IMR-90 (cell line): ENCODE data around the gene LRIG1. TPM values are rescaled to one million over a fixed set of nuclear protein-coding genes. Genes with fewer than 3 reads are reported as not detected.

Source experiments
- ATAC-seq: fragments of 200-7000 bp; cut with Tn5 transposase; 2 replicates; pipeline ENCODE4 v1.9.1; 2020; ENCODE audit warnings: low read depth, mild to moderate bottlenecking, moderate library complexity
- BruUV-seq: library from RNA; stranded (reverse); fragments of 400-500 nt; replicated peaks from 2 replicates; lab custom pipeline; 2021; lab: Mats Ljungman, UMichigan
- CTCF ChIA-PET: fragments of 300-600 bp; formaldehyde crosslinking; extraction: SDS; loops from one replicate; lab custom pipeline; 2021; ENCODE audit warnings: antibody characterized with exemption; lab: Yijun Ruan, JAX
- POLR2A ChIA-PET: fragments of 300-600 bp; sonication (Branson Sonifier 250); formaldehyde crosslinking; loops from one replicate; lab custom pipeline; 2022; ENCODE audit warnings: antibody characterized with exemption; ENCODE audit not compliant: unreplicated experiment; lab: Charles Lee
- DNase-seq: peaks from one replicate; pipeline ENCODE4 v3.0.0; 2013
- H2AFZ ChIP-seq: replicated peaks from 2 replicates; pipeline ENCODE3; 2013; ENCODE audit warnings: low read length, mild to moderate bottlenecking; ENCODE audit not compliant: poor library complexity
- H2AK5ac ChIP-seq: 2 replicates; pipeline ENCODE4 v1.6.1; 2013; ENCODE audit warnings: low read depth, low read length, inconsistent platforms
- H2AK9ac ChIP-seq: replicated peaks from 2 replicates; pipeline ENCODE3; 2013; ENCODE audit warnings: mild to moderate bottlenecking, low read depth, low read length, moderate library complexity; ENCODE audit not compliant: poor library complexity
- H2BK120ac ChIP-seq: 2 replicates; pipeline ENCODE4 v1.6.1; 2013; ENCODE audit warnings: low read depth, low read length, inconsistent platforms
- H2BK15ac ChIP-seq: 3 replicates; pipeline ENCODE4 v1.6.1; 2013; ENCODE audit warnings: low read depth, low read length, inconsistent platforms
- H2BK20ac ChIP-seq: 2 replicates; pipeline ENCODE4 v1.6.1; 2013; ENCODE audit warnings: low read depth, mild to moderate bottlenecking, inconsistent platforms, low read length, moderate library complexity
- H2BK5ac ChIP-seq: 2 replicates; pipeline ENCODE4 v1.6.1; 2013; ENCODE audit warnings: mild to moderate bottlenecking, low read depth, low read length, inconsistent platforms; ENCODE audit not compliant: poor library complexity, severe bottlenecking
- H3K14ac ChIP-seq: replicated peaks from 2 replicates; pipeline ENCODE4 v1.6.1; 2013; ENCODE audit warnings: low read depth, low read length, inconsistent platforms
- H3K18ac ChIP-seq: 2 replicates; pipeline ENCODE4 v1.6.1; 2013; ENCODE audit warnings: low read depth, low read length, control low read depth
- H3K23ac ChIP-seq: 2 replicates; pipeline ENCODE4 v1.6.1; 2013; ENCODE audit warnings: low read depth, low read length, inconsistent platforms
- H3K27ac ChIP-seq: 2 replicates; pipeline ENCODE4 v1.5.1; 2013; ENCODE audit warnings: mild to moderate bottlenecking, control low read depth, low read length; ENCODE audit not compliant: insufficient read depth
- H3K27me3 ChIP-seq: 2 replicates; pipeline ENCODE4 v1.6.1; 2013; ENCODE audit warnings: low read length; ENCODE audit not compliant: control insufficient read depth, insufficient read depth
- H3K36me3 ChIP-seq: 2 replicates; pipeline ENCODE4 v1.6.1; 2013; ENCODE audit warnings: low read length, mixed read lengths; ENCODE audit not compliant: control insufficient read depth, insufficient read depth
- H3K4ac ChIP-seq: 2 replicates; pipeline ENCODE4 v1.6.1; 2013; ENCODE audit warnings: low read depth, low read length, inconsistent platforms
- H3K4me1 ChIP-seq: 2 replicates; pipeline ENCODE4 v1.6.1; 2013; ENCODE audit warnings: low read length, mixed read lengths; ENCODE audit not compliant: control insufficient read depth, insufficient read depth
- H3K4me2 ChIP-seq: 2 replicates; pipeline ENCODE4 v1.6.1; 2013; ENCODE audit warnings: low read depth, mild to moderate bottlenecking, control low read depth, low read length, moderate library complexity
- H3K4me3 ChIP-seq: 2 replicates; pipeline ENCODE4 v1.5.1; 2013; ENCODE audit warnings: low read depth, mild to moderate bottlenecking, control low read depth, low read length, moderate library complexity; ENCODE audit not compliant: insufficient read depth
- H3K56ac ChIP-seq: 2 replicates; pipeline ENCODE4 v1.6.1; 2013; ENCODE audit warnings: low read length, inconsistent platforms; ENCODE audit not compliant: insufficient read depth; ENCODE audit errors: extremely low read depth
- H3K79me1 ChIP-seq, 2 experiments: 2 replicates each; pipeline ENCODE4 v1.6.1; 2013; ENCODE audit warnings: low read length in 2 of 2, inconsistent platforms in 1 of 2, low read depth in 1 of 2
- H3K9ac ChIP-seq: 2 replicates; pipeline ENCODE4 v1.6.1; 2013; ENCODE audit warnings: low read depth, low read length, control low read depth
- H3K9me1 ChIP-seq: 2 replicates; pipeline ENCODE4 v1.6.1; 2013; ENCODE audit warnings: low read length, inconsistent platforms; ENCODE audit not compliant: insufficient read depth
- H3K9me3 ChIP-seq: 2 replicates; pipeline ENCODE4 v1.6.1; 2013; ENCODE audit warnings: low read length; ENCODE audit not compliant: control insufficient read depth, insufficient read depth
- H4K20me1 ChIP-seq: 2 replicates; pipeline ENCODE4 v1.6.1; 2013; ENCODE audit warnings: low read length, inconsistent platforms; ENCODE audit not compliant: insufficient read depth
- H4K5ac ChIP-seq: 2 replicates; pipeline ENCODE4 v1.6.1; 2013; ENCODE audit warnings: mild to moderate bottlenecking, low read depth, low read length, control low read depth
- H4K8ac ChIP-seq, 2 experiments: 2 replicates each; pipeline ENCODE4 v1.6.1; 2013; ENCODE audit warnings: low read depth in 2 of 2, low read length in 2 of 2, control low read depth in 1 of 2, inconsistent platforms in 1 of 2
- H4K91ac ChIP-seq: 2 replicates; pipeline ENCODE4 v1.6.1; 2013; ENCODE audit warnings: low read depth, low read length, inconsistent platforms; ENCODE audit not compliant: insufficient read depth
- BHLHE40 ChIP-seq: fragments of 150-350 bp; IDR thresholded peaks from 2 replicates; pipeline ENCODE4 v1.6.1; 2016; ENCODE audit warnings: mild to moderate bottlenecking, low read depth, low read length
- CHD1 ChIP-seq: IDR thresholded peaks from 2 replicates; pipeline ENCODE4 v1.6.1; 2012; ENCODE audit warnings: low read depth, low read length, improper control_type of control experiment
- CTCF ChIP-seq: conservative IDR thresholded peaks from 2 replicates; pipeline ENCODE4 v1.5.1; 2012; ENCODE audit warnings: mild to moderate bottlenecking, low read depth, low read length, improper control_type of control experiment
- ELK1 ChIP-seq: fragments of 150-350 bp; IDR thresholded peaks from 2 replicates; pipeline ENCODE4 v1.6.1; 2016; ENCODE audit warnings: low read depth, mild to moderate bottlenecking, low read length, moderate library complexity, borderline replicate concordance
- FOS ChIP-seq: fragments of 150-350 bp; IDR thresholded peaks from 2 replicates; pipeline ENCODE4 v1.6.1; 2016; ENCODE audit warnings: low read depth, low read length
- MAFK ChIP-seq: IDR thresholded peaks from 2 replicates; pipeline ENCODE4 v1.6.1; 2012; ENCODE audit warnings: low read depth, low read length, improper control_type of control experiment
- MAZ ChIP-seq: IDR thresholded peaks from 2 replicates; pipeline ENCODE4 v1.6.1; 2012; ENCODE audit warnings: low read depth, mild to moderate bottlenecking, low read length, improper control_type of control experiment, moderate library complexity, borderline replicate concordance
- NFE2L2 ChIP-seq: fragments of 150-350 bp; IDR thresholded peaks from 2 replicates; pipeline ENCODE4 v1.6.1; 2016; ENCODE audit warnings: low read depth, mild to moderate bottlenecking, low read length
- RAD21 ChIP-seq: IDR thresholded peaks from 2 replicates; pipeline ENCODE4 v1.6.1; 2012; ENCODE audit warnings: low read length, improper control_type of control experiment
- RCOR1 ChIP-seq: IDR thresholded peaks from 2 replicates; pipeline ENCODE4 v1.6.1; 2012; ENCODE audit warnings: mild to moderate bottlenecking, low read length, improper control_type of control experiment; ENCODE audit not compliant: insufficient replicate concordance
- SMC3 ChIP-seq: fragments of 150-350 bp; IDR thresholded peaks from 2 replicates; pipeline ENCODE4 v1.6.1; 2016; ENCODE audit warnings: low read depth, mild to moderate bottlenecking, antibody characterized with exemption, low read length, moderate library complexity
- USF2 ChIP-seq: fragments of 150-350 bp; IDR thresholded peaks from 2 replicates; pipeline ENCODE4 v1.6.1; 2017; ENCODE audit warnings: mild to moderate bottlenecking, antibody characterized with exemption, low read length, low read depth
- WGBS, 2 experiments: methylation state at CpG; one replicate each; pipeline versions ENCODE4 v1.1.5 to v1.1.7; 2013; ENCODE audit warnings: missing lambda C conversion rate in 2 of 2; ENCODE audit not compliant: insufficient read length in 1 of 2; ENCODE audit errors: extremely low coverage in 2 of 2; 5-methylcytosine and 5-hydroxymethylcytosine counted together
- dilution Hi-C: fragments of 300-500 bp; cut with HindIII; formaldehyde crosslinking; loops from one replicate; pipeline ENCODE4 v1.14.3; 2018; ENCODE audit warnings: low sequenced_read_pairs; ENCODE audit not compliant: unreplicated experiment
- in situ Hi-C: fragments of 300-500 bp; cut with MboI; formaldehyde crosslinking; loops from 3 replicates; pipeline ENCODE4 v1.14.3; 2019; ENCODE audit warnings: low sequenced_read_pairs, inconsistent platforms, mixed read lengths
- intact Hi-C: fragments of 100-400 bp; cut with micrococcal nuclease; formaldehyde crosslinking; loops from 2 replicates; pipeline ENCODE4 v1.10.0; 2022
- polyA plus RNA-seq, 3 experiments: library from polyadenylated mRNA; depleted of rRNA; stranded (reverse); fragments of >200 nt; gene quantifications; 2 replicates each; pipeline ENCODE4 v1.2.3, GENCODE V29; 2012; ENCODE audit warnings: low replicate concordance in 1 of 3
- total RNA-seq: library from RNA; depleted of rRNA; stranded (reverse); fragments of >200 nt; gene quantifications from 2 replicates; pipeline ENCODE4 v1.2.3, GENCODE V29; 2012

LRIG1 gene
- total and polyA plus RNA-seq, 2 of the 4 experiments (the other 2 are of a cell fraction), result 62.8 to 87.8 TPM

- H2AFZ ChIP-seq, result peak overlapping the region; percentile 5
- peak overlapping the region; percentile 77; the same call in 1 of the 2 replicates for H2BK20ac ChIP-seq
- H3K4ac ChIP-seq, result peak overlapping the region; percentile 75
- H2AK9ac ChIP-seq, result peak overlapping the region; percentile 19
- peak overlapping the region; percentile 27; the same call in 1 of the 2 replicates for H4K5ac ChIP-seq
- peak overlapping the region; percentile 37 for H3K9ac ChIP-seq
- ChIA-PET CTCF (no interaction called here), POLR2A (interaction anchor here (0.6 kb wide), 1 partner anchor 12 kb away, joined by 3 read pairs; no protein-coding TSS in a partner anchor)
- intact Hi-C loops, result loop anchor here (1.0 to 5.0 kb wide), 2 partner anchors 9 to 55 kb away; no protein-coding TSS in a partner anchor
- dilution Hi-C loops, result no loop called here
- H3K27me3 ChIP-seq, result no peaks in the 10 kb centered on the region
- H3K79me1 ChIP-seq, result peaks cover 13 to 43% of the 10 kb centered on the region in 2 experiments; a peak in 3 of 4 replicates
- DNase-seq (peak; percentile 93), ATAC-seq (peak; percentile 77)
- peaks cover 27% of the 10 kb centered on the region for H3K4me1 ChIP-seq
- peak overlapping the region; percentile 77 for H3K27ac ChIP-seq
- H3K9me1 ChIP-seq, result peaks cover 22% of the 10 kb centered on the region
- H2AK5ac ChIP-seq, result peak overlapping the region; percentile 71
- in situ Hi-C loops, result no loop called here
- BruUV-seq, result no TSS peak
- H4K91ac ChIP-seq, result peak overlapping the region; percentile 93
- H3K9me3 ChIP-seq, result no peaks in the 10 kb centered on the region
- H3K56ac ChIP-seq, result peak overlapping the region; percentile 14
- no peak overlapping the region for H3K4me3 ChIP-seq
- H3K23ac ChIP-seq, result peak overlapping the region; percentile 19; the same call in 1 of the 2 replicates
- peak overlapping the region; percentile 46 to 86 for H4K8ac ChIP-seq
- H4K20me1 ChIP-seq, result 0 out of 2 replicates have a peak, but pooled peaks cover 6% of the 10 kb centered on the region
- H2BK120ac ChIP-seq, result peak overlapping the region; percentile 89
- H3K36me3 ChIP-seq, result peaks cover 11% of the 10 kb centered on the region; the same call in 1 of the 2 replicates
- peak overlapping the region; percentile 48 for H2BK5ac ChIP-seq
- peak overlapping the region; percentile 81 for H3K14ac ChIP-seq
- H2BK15ac ChIP-seq, result peak overlapping the region; percentile 93; the same call in 2 of the 3 replicates
- peak overlapping the region; percentile 62 for H3K4me2 ChIP-seq
- WGBS, 2 experiments, result 14% methylated on average over 2 of the region's 13 CpGs; no CpG with 5 or more reads in 1 of the 2 experiments
- H3K18ac ChIP-seq, result peak overlapping the region; percentile 53
- TF ChIP-seq RAD21, result peak; percentile 18; the same call in 1 of the 2 replicates
- no peak for TF ChIP-seq CHD1
- TF ChIP-seq FOS, result no peak
- peak; percentile 81; the same call in 1 of the 2 replicates for TF ChIP-seq MAZ
- TF ChIP-seq USF2, result no peak
- TF ChIP-seq NFE2L2, result peak; percentile 52
- no peak for TF ChIP-seq RCOR1
- peak; percentile 13; the same call in 1 of the 2 replicates for TF ChIP-seq SMC3
- no peak for TF ChIP-seq ELK1
- TF ChIP-seq MAFK, result no peak
- TF ChIP-seq CTCF, result no peak
- TF ChIP-seq BHLHE40, result peak; percentile 76
These were observed 58.3 kb downstream of the LRIG1 start for GRCh38 chr3:66442254-66443117.
